ENCODE measurements around the gene SLC4A1.

The SLC4A1 gene

DNA sequence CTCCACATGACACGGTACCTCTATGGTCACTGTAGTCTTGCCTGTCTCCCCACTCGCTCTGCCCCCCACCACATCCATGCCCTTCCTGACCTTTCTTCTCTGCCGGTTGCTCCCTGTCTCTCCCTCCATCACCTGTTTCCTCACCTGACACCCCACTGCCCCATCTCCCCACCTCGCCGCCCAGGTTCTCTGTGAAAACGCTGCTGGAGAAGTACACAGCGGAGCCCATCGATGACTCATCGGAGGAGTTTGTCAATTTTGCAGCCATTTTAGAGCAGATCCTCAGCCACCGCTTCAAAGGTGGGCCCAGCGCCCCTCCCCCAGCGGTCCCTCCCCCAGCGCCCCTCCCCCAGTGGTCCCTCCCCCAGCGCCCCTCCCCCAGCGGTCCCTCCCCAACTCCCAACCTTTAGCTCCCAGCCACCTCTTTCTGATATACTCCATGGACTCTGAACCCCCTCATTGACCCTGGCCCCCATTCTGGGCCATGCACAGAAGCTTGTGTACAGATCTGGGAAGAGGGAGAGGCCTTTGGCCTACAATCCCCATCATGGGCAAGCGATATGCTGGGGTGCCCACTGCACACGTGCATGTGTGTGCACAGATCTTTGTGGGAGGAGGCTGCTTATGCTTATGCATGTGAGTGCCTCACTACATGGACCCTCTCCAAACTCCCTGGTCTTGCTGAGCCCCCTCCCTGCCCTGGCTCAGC is 44.6 kb upstream of the SLC4A1 start:
- DNase-seq (ENCODE audit: low read depth) = no peak
- TF ChIP-seq, protein P1, sequence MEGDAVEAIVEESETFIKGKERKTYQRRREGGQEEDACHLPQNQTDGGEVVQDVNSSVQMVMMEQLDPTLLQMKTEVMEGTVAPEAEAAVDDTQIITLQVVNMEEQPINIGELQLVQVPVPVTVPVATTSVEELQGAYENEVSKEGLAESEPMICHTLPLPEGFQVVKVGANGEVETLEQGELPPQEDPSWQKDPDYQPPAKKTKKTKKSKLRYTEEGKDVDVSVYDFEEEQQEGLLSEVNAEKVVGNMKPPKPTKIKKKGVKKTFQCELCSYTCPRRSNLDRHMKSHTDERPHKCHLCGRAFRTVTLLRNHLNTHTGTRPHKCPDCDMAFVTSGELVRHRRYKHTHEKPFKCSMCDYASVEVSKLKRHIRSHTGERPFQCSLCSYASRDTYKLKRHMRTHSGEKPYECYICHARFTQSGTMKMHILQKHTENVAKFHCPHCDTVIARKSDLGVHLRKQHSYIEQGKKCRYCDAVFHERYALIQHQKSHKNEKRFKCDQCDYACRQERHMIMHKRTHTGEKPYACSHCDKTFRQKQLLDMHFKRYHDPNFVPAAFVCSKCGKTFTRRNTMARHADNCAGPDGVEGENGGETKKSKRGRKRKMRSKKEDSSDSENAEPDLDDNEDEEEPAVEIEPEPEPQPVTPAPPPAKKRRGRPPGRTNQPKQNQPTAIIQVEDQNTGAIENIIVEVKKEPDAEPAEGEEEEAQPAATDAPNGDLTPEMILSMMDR (IDR thresholded peaks at IDR 0.05; ENCODE audit: insufficient read depth, low read depth, low read length, missing control alignments) = no peak
- no peak overlapping the region for H3K4me3 ChIP-seq (ENCODE audit: low read length)

DNA sequence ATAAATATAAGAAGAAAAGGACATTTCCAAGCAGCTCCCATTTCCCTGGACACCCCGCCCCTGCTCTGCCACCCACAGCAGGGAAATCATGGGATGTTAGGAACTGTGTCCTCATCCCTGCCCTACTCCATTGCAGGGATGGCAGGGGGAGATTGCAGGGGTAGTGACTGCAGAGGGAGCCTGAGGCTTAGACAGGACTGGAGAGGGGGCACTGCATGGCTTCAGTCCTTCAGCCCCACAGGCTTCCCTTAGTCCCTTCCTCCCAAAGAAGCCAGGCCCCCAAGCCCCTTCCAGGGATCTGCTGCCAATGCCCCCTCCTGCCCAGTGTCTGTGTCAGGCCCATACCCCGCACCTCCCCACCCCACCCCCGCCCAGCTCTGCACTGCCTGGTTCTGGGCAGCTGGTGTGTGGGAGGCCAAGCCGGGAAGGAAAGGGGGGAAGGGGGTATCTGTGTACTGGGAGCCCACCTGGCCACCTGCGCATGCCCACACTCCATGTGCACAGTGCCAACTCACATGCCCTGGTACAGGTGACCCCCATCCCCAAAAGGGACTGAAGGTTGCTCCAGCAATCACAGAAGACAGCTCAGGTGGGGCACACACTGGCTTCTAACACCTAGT is 43.7 kb upstream of the SLC4A1 start:
- no peak overlapping the region for H3K4me3 ChIP-seq (ENCODE audit: low read length)
- no peak for DNase-seq (ENCODE audit: low read depth)
- TF ChIP-seq, protein P1 (IDR thresholded peaks at IDR 0.05; ENCODE audit: insufficient read depth, low read depth, low read length, missing control alignments) = no peak

DNA sequence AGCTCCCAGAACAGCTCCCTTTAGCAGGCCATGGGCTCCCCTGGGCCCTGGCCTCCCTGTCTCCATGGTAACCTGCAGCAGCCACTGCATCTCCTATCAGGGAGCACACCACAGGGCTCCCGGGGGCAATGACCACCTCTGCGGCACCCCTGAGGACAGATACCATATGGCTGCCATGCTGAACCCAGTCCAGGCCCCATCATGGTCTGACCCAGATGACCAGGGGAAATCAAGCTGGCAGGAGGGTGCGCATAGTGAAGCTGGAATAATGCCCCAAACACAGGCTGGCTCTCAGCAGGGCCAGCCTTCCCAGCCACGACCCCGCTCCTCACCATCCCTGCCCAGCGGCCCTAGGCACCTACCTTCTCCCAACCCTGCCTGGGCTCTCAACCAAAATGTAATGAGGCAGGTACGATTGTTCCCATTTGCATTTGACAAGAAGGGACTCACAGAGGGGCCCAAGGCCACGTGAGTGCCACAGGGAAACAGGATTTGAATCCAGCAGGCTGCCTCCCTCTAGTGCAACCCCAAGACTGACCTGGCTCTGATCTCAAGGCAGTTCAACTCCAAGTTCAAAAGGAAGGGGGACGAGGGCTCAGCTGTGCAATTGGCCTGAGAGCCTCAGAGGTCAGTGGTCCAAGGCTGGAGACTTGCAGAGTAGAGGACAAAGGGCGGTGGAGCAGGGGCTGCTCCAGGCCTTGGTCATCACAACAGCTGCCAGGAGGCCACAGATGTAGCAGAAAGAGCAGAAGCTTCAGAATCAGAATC is 42.9 kb upstream of the SLC4A1 start:
- no peak overlapping the region for H3K4me3 ChIP-seq (ENCODE audit: low read length)
- no peak for DNase-seq (ENCODE audit: low read depth)
- TF ChIP-seq, protein P1 (IDR thresholded peaks at IDR 0.05; ENCODE audit: insufficient read depth, low read depth, low read length, missing control alignments) = no peak

DNA sequence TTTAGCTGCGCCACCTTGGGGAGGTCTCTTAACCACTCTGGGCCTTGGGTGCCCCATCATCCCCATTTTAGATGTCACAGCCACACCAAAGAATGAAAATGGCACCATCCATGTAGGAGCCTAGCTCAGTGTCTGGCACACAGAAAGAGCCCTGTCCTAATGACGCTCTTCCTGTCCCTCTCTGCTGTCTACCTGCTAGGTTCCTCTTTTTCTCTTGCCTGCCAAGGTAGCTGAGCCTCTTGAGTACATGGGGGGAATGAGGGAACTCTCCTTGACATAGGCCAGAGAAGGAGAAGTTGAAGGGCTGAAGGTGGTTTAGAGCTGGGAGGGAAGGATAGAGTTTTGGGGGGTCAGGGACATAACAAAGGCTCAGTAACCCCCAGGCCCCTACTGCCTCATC is 42.3 kb upstream of the SLC4A1 start:
- TF ChIP-seq, protein P1 (IDR thresholded peaks at IDR 0.05; ENCODE audit: insufficient read depth, low read depth, low read length, missing control alignments) = no peak
- no peak for DNase-seq (ENCODE audit: low read depth)
- H3K4me3 ChIP-seq (ENCODE audit: low read length) = no peak overlapping the region

DNA sequence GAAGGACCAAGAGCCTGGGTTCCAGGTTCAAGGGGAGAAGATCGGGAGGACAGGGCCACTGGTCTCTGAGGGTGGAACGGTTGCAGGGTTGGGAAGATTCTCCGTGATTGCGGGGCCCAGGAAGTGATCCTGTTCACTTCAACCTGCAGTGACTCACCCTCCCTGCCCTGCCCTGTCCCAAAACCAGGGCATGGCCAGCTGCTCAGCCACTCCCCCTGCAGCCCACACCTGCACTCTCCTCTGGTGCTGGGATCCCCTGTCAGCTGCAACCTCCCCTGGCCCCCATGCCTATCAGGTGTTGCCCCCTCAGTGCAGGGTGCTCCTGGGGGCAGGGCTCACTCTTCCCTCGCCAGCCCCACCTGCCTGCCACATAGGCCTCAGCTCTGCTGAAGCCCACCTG is 41.5 kb upstream of the SLC4A1 start:
- peak; percentile 43 for DNase-seq (ENCODE audit: low read depth)
- TF ChIP-seq, protein P1 (IDR thresholded peaks at IDR 0.05; ENCODE audit: insufficient read depth, low read depth, low read length, missing control alignments) = no peak
- H3K4me3 ChIP-seq (ENCODE audit: low read length) = no peak overlapping the region

DNA sequence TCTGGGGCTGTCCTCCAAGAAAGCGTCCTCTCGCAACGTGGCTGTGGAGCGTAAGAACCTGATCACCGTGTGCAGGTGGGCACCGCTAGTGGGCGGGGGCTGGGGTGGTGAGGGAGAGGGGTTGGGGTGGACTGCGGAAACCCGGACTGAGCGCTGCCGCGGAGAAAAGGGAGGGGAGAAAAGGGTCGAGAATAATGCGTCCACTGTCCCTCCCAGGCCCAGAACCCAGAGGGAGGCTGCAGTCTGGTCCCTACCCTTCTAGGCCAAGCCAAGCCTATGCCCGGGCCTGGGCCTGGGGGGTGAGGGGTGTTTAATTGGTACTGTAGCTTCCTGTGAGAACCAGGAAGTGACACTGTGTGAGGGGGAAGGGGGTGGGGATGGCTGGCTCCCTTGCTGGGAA is 40.9 kb upstream of the SLC4A1 start:
- DNase-seq (ENCODE audit: low read depth) = no peak
- no peak overlapping the region for H3K4me3 ChIP-seq (ENCODE audit: low read length)
- TF ChIP-seq, protein P1 (IDR thresholded peaks at IDR 0.05; ENCODE audit: insufficient read depth, low read depth, low read length, missing control alignments) = no peak
